SK-N-MC (cell line): ENCODE measurements around the gene FADS3.

ENCODE experiments used
- EZH2 ChIP-seq: fragments of 200-600 bp; sonication (generic); IDR thresholded peaks from one replicate; pipeline ENCODE4 v1.6.1; 2017; ENCODE audit warnings: antibody characterized with exemption
- POLR2AphosphoS5 ChIP-seq: IDR thresholded peaks from 2 replicates; pipeline ENCODE4 v1.6.1; 2012; ENCODE audit warnings: mild to moderate bottlenecking, low read depth, low read length, borderline replicate concordance

GRCh38 chr11:61828379-61828628 is 63.0 kb downstream of the FADS3 start:
- TF ChIP-seq EZH2 (no peak), POLR2AphosphoS5 (no peak)
